Neural progenitor cell (in vitro differentiated cells): ENCODE data around the gene PARP16. TPM values are rescaled to one million over a fixed set of nuclear protein-coding genes. Genes with fewer than 3 reads are reported as not detected.

Experiments
- DNase-seq: peaks from one replicate; pipeline ENCODE4 v3.0.0-alpha.2; 2016; ENCODE audit warnings: low spot score
- H2AFZ ChIP-seq: fragments of 200-600 bp; sonication (generic); replicated peaks from 2 replicates; pipeline ENCODE4 v1.6.1; 2016; ENCODE audit warnings: antibody characterized with exemption
- H3F3A ChIP-seq: fragments of 200-600 bp; sonication (generic); 2 replicates; pipeline ENCODE4 v1.6.1; 2016; ENCODE audit warnings: antibody characterized with exemption, low read depth
- H3K27ac ChIP-seq: fragments of 200-600 bp; sonication (generic); 2 replicates; pipeline ENCODE4 v1.5.1; 2016; ENCODE audit warnings: mild to moderate bottlenecking
- H3K27me3 ChIP-seq: fragments of 200-600 bp; sonication (generic); 2 replicates; pipeline ENCODE4 v1.6.1; 2016; ENCODE audit warnings: mild to moderate bottlenecking, moderate library complexity
- H3K36me3 ChIP-seq: fragments of 200-600 bp; sonication (generic); 2 replicates; pipeline ENCODE4 v1.5.1; 2016
- H3K4me1 ChIP-seq: fragments of 200-600 bp; sonication (generic); 2 replicates; pipeline ENCODE4 v1.6.1; 2016; ENCODE audit warnings: mixed run types
- H3K4me2 ChIP-seq: fragments of 200-600 bp; sonication (generic); 2 replicates; pipeline ENCODE4 v1.6.1; 2016
- H3K4me3 ChIP-seq: fragments of 200-600 bp; sonication (generic); 2 replicates; pipeline ENCODE4 v1.5.1; 2016
- H3K79me2 ChIP-seq: fragments of 200-600 bp; sonication (generic); 2 replicates; pipeline ENCODE4 v1.6.1; 2016; ENCODE audit warnings: low read depth
- H3K9ac ChIP-seq: fragments of 200-600 bp; sonication (generic); 2 replicates; pipeline ENCODE4 v1.6.1; 2016
- H3K9me3 ChIP-seq: fragments of 200-600 bp; sonication (generic); 2 replicates; pipeline ENCODE4 v1.5.1; 2016; ENCODE audit warnings: low read depth
- H4K20me1 ChIP-seq: fragments of 200-600 bp; sonication (generic); 2 replicates; pipeline ENCODE4 v1.6.1; 2016; ENCODE audit warnings: low read depth
- H3K27ac Mint-ChIP-seq: 3 replicates; pipeline ENCODE4 v1.8.0; 2021; ENCODE audit warnings: mixed read lengths
- H3K27me3 Mint-ChIP-seq: 2 replicates; pipeline ENCODE4 v1.8.0; 2022; ENCODE audit warnings: low read depth, mild to moderate bottlenecking, inconsistent platforms, moderate library complexity, mixed read lengths; ENCODE audit not compliant: insufficient read depth
- H3K36me3 Mint-ChIP-seq: 3 replicates; pipeline ENCODE4 v1.8.0; 2021; ENCODE audit warnings: mixed read lengths
- H3K4me1 Mint-ChIP-seq: 3 replicates; pipeline ENCODE4 v1.8.0; 2021; ENCODE audit warnings: mixed read lengths
- H3K4me3 Mint-ChIP-seq: 3 replicates; pipeline ENCODE4 v1.8.0; 2021; ENCODE audit warnings: mild to moderate bottlenecking, moderate library complexity, mixed read lengths
- H3K9me3 Mint-ChIP-seq: 3 replicates; pipeline ENCODE4 v1.8.0; 2020; ENCODE audit warnings: mixed read lengths
- EZH2 ChIP-seq: fragments of 200-600 bp; sonication (generic); IDR thresholded peaks from 2 replicates; pipeline ENCODE4 v1.6.1; 2017; ENCODE audit warnings: antibody characterized with exemption, mild to moderate bottlenecking, moderate library complexity
- EZH2phosphoT487 ChIP-seq: fragments of 200-600 bp; sonication (generic); IDR thresholded peaks from 2 replicates; pipeline ENCODE4 v1.6.1; 2017; ENCODE audit warnings: antibody characterized with exemption
- total RNA-seq: library from RNA; depleted of rRNA; stranded (reverse); fragments of >200 nt; gene quantifications from 2 replicates; pipeline ENCODE4 v1.2.3, GENCODE V29; 2015; ENCODE audit warnings: low replicate concordance
- TF ChIP-seq, protein P1 (sequence below): fragments of 200-600 bp; sonication (generic); IDR thresholded peaks from 2 replicates; pipeline ENCODE4 v1.5.1; 2017; ENCODE audit warnings: antibody characterized with exemption, mild to moderate bottlenecking

Gene PARP16
- total RNA-seq, 1 donor from 2014 or later: 5.7 TPM

GRCh38 chr15:65290228-65290627 lies 3.5 kb upstream of the PARP16 start:
- peaks cover 9% of the 10 kb centered on the region for H3K27me3 Mint-ChIP-seq
- DNase-seq: no peak
- Histone ChIP-seq H3K9ac (no peak overlapping the region), H4K20me1 (no peaks in the 10 kb centered on the region), H3K4me2 (no peak overlapping the region), H3K27ac (no peak overlapping the region), H3F3A (peaks cover 30% of the 10 kb centered on the region), H3K4me3 (no peak overlapping the region), H3K79me2 (no peaks in the 10 kb centered on the region), H3K9me3 (no peaks in the 10 kb centered on the region), H3K36me3 (no peaks in the 10 kb centered on the region), H3K27me3 (peaks cover 11% of the 10 kb centered on the region), H3K4me1 (peaks cover 6% of the 10 kb centered on the region), H2AFZ (no peak overlapping the region)
- H3K4me1 Mint-ChIP-seq: peaks cover 27% of the 10 kb centered on the region
- no peaks in the 10 kb centered on the region for H3K9me3 Mint-ChIP-seq
- no peak overlapping the region for H3K4me3 Mint-ChIP-seq
- TF ChIP-seq EZH2phosphoT487 (no peak), EZH2 (no peak)
- TF ChIP-seq, protein P1, sequence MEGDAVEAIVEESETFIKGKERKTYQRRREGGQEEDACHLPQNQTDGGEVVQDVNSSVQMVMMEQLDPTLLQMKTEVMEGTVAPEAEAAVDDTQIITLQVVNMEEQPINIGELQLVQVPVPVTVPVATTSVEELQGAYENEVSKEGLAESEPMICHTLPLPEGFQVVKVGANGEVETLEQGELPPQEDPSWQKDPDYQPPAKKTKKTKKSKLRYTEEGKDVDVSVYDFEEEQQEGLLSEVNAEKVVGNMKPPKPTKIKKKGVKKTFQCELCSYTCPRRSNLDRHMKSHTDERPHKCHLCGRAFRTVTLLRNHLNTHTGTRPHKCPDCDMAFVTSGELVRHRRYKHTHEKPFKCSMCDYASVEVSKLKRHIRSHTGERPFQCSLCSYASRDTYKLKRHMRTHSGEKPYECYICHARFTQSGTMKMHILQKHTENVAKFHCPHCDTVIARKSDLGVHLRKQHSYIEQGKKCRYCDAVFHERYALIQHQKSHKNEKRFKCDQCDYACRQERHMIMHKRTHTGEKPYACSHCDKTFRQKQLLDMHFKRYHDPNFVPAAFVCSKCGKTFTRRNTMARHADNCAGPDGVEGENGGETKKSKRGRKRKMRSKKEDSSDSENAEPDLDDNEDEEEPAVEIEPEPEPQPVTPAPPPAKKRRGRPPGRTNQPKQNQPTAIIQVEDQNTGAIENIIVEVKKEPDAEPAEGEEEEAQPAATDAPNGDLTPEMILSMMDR: no peak
- no peaks in the 10 kb centered on the region for H3K36me3 Mint-ChIP-seq
- H3K27ac Mint-ChIP-seq: no peak overlapping the region

DNA sequence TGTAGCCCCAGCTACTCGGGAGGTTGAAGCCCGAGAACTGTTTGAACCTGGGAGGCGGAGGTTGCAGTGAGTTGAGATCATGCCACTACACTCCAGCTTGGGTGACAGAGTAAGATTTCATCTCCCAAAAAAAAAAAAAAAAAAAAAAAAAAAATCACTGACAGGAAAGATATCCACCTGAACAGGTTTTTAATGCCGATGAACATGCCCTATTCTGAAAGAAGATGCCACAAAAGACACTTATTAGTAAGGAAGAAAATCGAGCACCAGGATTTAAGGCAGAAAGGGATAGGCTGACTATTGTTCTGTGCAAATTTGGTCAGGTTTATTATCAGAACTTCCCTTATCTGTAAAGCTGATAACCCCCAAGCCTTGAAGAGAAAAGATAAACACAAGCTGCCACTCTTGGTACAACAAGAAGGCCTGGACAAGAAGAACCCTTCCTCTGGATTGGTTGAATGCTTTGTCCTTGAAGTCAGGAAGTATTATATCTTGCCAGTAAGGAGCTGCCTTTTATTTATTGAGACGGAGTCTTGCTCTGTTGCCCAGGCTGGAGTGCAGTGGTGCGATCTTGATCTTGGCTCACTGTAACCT lies 2.7 kb upstream of the PARP16 start:
- no peaks in the 10 kb centered on the region for H4K20me1 ChIP-seq
- no peaks in the 10 kb centered on the region for H3K9me3 ChIP-seq
- Mint-ChIP-seq H3K27ac (no peak overlapping the region), H3K4me3 (no peak overlapping the region), H3K4me1 (peaks cover 25% of the 10 kb centered on the region), H3K9me3 (no peaks in the 10 kb centered on the region), H3K27me3 (peaks cover 9% of the 10 kb centered on the region), H3K36me3 (no peaks in the 10 kb centered on the region)
- peaks cover 11% of the 10 kb centered on the region for H3K27me3 ChIP-seq
- TF ChIP-seq, protein P1: no peak
- TF ChIP-seq EZH2 (no peak), EZH2phosphoT487 (no peak)
- no peak for DNase-seq
- H3K4me2 ChIP-seq: no peak overlapping the region
- H3K79me2 ChIP-seq: no peaks in the 10 kb centered on the region
- H3K4me1 ChIP-seq: peaks cover 6% of the 10 kb centered on the region
- no peaks in the 10 kb centered on the region for H3K36me3 ChIP-seq
- H3K27ac ChIP-seq: no peak overlapping the region
- H3K4me3 ChIP-seq: no peak overlapping the region
- peaks cover 32% of the 10 kb centered on the region for H3F3A ChIP-seq
- no peak overlapping the region for H2AFZ ChIP-seq
- H3K9ac ChIP-seq: no peak overlapping the region

DNA sequence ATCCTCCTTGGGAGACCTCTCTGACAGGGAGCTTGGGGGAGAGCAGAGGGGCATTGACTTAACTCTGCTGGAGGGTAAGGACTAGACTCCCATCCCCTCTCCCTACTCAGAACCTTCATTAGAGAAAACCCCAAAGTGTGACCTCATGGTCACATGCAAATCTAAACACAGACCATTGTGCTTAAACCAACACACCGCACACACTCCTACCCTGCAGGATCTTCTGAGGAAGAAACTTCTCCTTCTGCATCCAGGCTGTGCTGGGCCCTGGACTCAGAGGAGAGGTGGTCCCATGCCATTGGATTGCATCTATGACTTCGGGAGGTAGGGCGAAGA lies 805 bp upstream of the PARP16 start:
- no peaks in the 10 kb centered on the region for H4K20me1 ChIP-seq
- peaks cover 6% of the 10 kb centered on the region for H3K4me1 ChIP-seq
- H3K27me3 Mint-ChIP-seq: peaks cover 7% of the 10 kb centered on the region
- H3K9me3 Mint-ChIP-seq: no peaks in the 10 kb centered on the region
- H3F3A ChIP-seq: peaks cover 20% of the 10 kb centered on the region
- H3K9me3 ChIP-seq: no peaks in the 10 kb centered on the region
- H2AFZ ChIP-seq: peak overlapping the region; percentile 62
- peaks cover 11% of the 10 kb centered on the region for H3K36me3 Mint-ChIP-seq
- no peaks in the 10 kb centered on the region for H3K79me2 ChIP-seq
- no peak overlapping the region for H3K4me2 ChIP-seq
- peaks cover 19% of the 10 kb centered on the region for H3K4me1 Mint-ChIP-seq
- no peak overlapping the region for H3K9ac ChIP-seq
- peak overlapping the region; percentile 80 for H3K4me3 Mint-ChIP-seq
- no peak overlapping the region for H3K4me3 ChIP-seq
- TF ChIP-seq, protein P1: no peak
- TF ChIP-seq EZH2phosphoT487 (no peak), EZH2 (no peak)
- no peak for DNase-seq
- H3K27me3 ChIP-seq: peaks cover 11% of the 10 kb centered on the region
- H3K27ac Mint-ChIP-seq: peak overlapping the region; percentile 25
- no peak overlapping the region for H3K27ac ChIP-seq
- no peaks in the 10 kb centered on the region for H3K36me3 ChIP-seq
